ENCODE data around the gene MCM6. TPM values are rescaled to one million over a fixed set of nuclear protein-coding genes. Genes with fewer than 3 reads are reported as not detected.

The MCM6 gene
- total RNA-seq, 1 experiment from 2014 or later, result 96.0 TPM

DNA sequence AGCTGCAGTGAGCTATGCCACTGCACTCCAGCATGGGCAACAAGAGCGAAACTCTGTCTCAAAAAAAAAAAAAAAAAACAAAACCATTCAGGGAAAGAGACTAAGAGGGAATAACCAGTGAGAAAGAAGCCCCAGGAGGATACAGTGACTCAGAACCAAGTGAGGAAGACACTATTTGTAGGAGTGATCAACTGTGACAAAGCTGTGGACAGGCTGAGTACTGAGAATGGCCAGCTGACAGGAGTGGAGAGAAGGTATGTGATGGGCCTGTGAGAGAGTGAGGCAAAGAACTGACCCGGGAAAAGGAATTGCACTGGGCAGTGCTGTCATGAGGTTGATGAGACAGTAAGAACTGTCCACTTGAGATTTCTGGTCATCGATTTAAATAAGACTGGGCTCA lies 32.6 kb downstream of the MCM6 start:
- POLR2A ChIA-PET, result no interaction called here
- peaks cover 20% of the 10 kb centered on the region for H3K4me1 ChIP-seq
- TF ChIP-seq, protein P1, sequence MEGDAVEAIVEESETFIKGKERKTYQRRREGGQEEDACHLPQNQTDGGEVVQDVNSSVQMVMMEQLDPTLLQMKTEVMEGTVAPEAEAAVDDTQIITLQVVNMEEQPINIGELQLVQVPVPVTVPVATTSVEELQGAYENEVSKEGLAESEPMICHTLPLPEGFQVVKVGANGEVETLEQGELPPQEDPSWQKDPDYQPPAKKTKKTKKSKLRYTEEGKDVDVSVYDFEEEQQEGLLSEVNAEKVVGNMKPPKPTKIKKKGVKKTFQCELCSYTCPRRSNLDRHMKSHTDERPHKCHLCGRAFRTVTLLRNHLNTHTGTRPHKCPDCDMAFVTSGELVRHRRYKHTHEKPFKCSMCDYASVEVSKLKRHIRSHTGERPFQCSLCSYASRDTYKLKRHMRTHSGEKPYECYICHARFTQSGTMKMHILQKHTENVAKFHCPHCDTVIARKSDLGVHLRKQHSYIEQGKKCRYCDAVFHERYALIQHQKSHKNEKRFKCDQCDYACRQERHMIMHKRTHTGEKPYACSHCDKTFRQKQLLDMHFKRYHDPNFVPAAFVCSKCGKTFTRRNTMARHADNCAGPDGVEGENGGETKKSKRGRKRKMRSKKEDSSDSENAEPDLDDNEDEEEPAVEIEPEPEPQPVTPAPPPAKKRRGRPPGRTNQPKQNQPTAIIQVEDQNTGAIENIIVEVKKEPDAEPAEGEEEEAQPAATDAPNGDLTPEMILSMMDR (IDR thresholded peaks at IDR 0.05; ENCODE audit: insufficient read depth in 1 of 2, low read depth in 1 of 2, low read length in 1 of 2, severe bottlenecking in 1 of 2, unreplicated experiment in 1 of 2), result no peak
- BruUV-seq (replicated peaks), result no TSS peak
- Mint-ChIP-seq H3K36me3 (ENCODE audit: insufficient read depth, unreplicated experiment) (peaks cover 91% of the 10 kb centered on the region), H3K4me3 (ENCODE audit: unreplicated experiment) (no peak overlapping the region), H3K27me3 (ENCODE audit: insufficient read depth, unreplicated experiment) (no peaks in the 10 kb centered on the region), H3K27ac (ENCODE audit: unreplicated experiment) (no peak overlapping the region), H3K4me1 (ENCODE audit: low read depth, unreplicated experiment) (peaks cover 13% of the 10 kb centered on the region), H3K9me3 (ENCODE audit: unreplicated experiment) (no peaks in the 10 kb centered on the region)
- no peak for DNase-seq
- H3K27me3 ChIP-seq (replicated peaks; ENCODE audit: control insufficient read depth, insufficient read depth, low read length), result no peaks in the 10 kb centered on the region
- intact Hi-C loops (cut with micrococcal nuclease; ENCODE audit: unreplicated experiment), result no loop called here
- CTCF ChIA-PET, result no interaction called here
- no peak overlapping the region for H3K4me3 ChIP-seq (ENCODE audit: low read depth, low read length)
- H3K9me3 ChIP-seq, result no peaks in the 10 kb centered on the region
- peaks cover 5% of the 10 kb centered on the region for H3K36me3 ChIP-seq (ENCODE audit: control insufficient read depth, insufficient read depth, low read length)

DNA sequence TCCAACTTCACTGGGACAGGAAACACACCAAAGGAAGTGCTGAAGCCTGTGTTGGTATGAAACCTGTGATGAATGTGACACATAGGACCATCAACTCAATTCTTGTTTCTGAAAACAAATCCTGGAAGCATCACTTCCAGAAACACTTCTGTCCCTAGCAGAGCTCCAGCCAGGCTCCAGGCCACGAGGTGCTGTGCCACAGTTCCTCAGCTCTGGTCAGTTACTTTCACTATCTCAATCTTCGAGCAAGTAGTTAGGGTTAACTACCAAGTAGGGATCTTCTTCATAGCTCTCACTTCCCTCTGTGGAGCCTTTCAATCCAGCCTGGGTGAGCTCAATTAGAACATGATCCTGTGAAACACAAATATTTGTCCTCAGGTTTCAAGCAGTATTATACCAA lies 35.6 kb downstream of the MCM6 start:
- ChIA-PET POLR2A (no interaction called here), CTCF (interaction anchor here (1.0 kb wide), 1 partner anchor 43 kb away, joined by 3 read pairs; no protein-coding TSS in a partner anchor)
- Histone ChIP-seq H3K36me3 (ENCODE audit: control insufficient read depth, insufficient read depth, low read length) (peaks cover 2% of the 10 kb centered on the region), H3K4me3 (ENCODE audit: low read depth, low read length) (no peak overlapping the region), H3K27me3 (replicated peaks; ENCODE audit: control insufficient read depth, insufficient read depth, low read length) (no peaks in the 10 kb centered on the region), H3K9me3 (no peaks in the 10 kb centered on the region), H3K4me1 (peaks cover 26% of the 10 kb centered on the region)
- no peak overlapping the region for H3K27ac Mint-ChIP-seq (ENCODE audit: unreplicated experiment)
- H3K4me3 Mint-ChIP-seq (ENCODE audit: unreplicated experiment), result no peak overlapping the region
- H3K4me1 Mint-ChIP-seq (ENCODE audit: low read depth, unreplicated experiment), result peaks cover 21% of the 10 kb centered on the region
- intact Hi-C loops (cut with micrococcal nuclease; ENCODE audit: unreplicated experiment), result no loop called here
- BruUV-seq (replicated peaks), result no TSS peak
- TF ChIP-seq, protein P1 (IDR thresholded peaks at IDR 0.05; ENCODE audit: insufficient read depth in 1 of 2, low read depth in 1 of 2, low read length in 1 of 2, severe bottlenecking in 1 of 2, unreplicated experiment in 1 of 2), result no peak
- no peaks in the 10 kb centered on the region for H3K27me3 Mint-ChIP-seq (ENCODE audit: insufficient read depth, unreplicated experiment)
- DNase-seq, result no peak
- H3K9me3 Mint-ChIP-seq (ENCODE audit: unreplicated experiment), result no peaks in the 10 kb centered on the region
- peaks cover 72% of the 10 kb centered on the region for H3K36me3 Mint-ChIP-seq (ENCODE audit: insufficient read depth, unreplicated experiment)

DNA sequence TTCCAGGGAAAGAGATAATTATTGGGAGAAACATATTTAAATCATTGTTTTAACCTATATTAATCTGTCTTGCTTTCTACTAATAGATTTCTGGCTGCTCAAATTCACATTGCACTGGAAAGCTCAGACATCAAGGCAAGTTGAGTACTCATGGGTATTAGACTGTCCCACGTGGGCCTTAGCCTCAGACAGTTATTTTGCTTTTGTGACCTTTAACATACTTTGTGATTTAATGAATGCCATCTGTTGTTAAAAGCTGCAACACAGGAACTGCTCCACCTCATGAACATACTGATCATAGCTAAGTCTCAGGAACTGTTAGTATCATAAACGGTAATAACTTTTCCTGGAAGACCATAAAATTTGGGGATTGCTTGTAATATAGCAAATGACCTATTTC lies 36.5 kb downstream of the MCM6 start:
- no peaks in the 10 kb centered on the region for H3K9me3 ChIP-seq
- H3K9me3 Mint-ChIP-seq (ENCODE audit: unreplicated experiment), result no peaks in the 10 kb centered on the region
- DNase-seq, result no peak
- BruUV-seq (replicated peaks), result no TSS peak
- H3K36me3 Mint-ChIP-seq (ENCODE audit: insufficient read depth, unreplicated experiment), result peaks cover 64% of the 10 kb centered on the region
- CTCF ChIA-PET, result interaction anchor here (0.6 kb wide), 1 partner anchor 55 kb away, joined by 3 read pairs; no protein-coding TSS in a partner anchor
- peaks cover 2% of the 10 kb centered on the region for H3K36me3 ChIP-seq (ENCODE audit: control insufficient read depth, insufficient read depth, low read length)
- no peaks in the 10 kb centered on the region for H3K27me3 Mint-ChIP-seq (ENCODE audit: insufficient read depth, unreplicated experiment)
- POLR2A ChIA-PET, result no interaction called here
- H3K4me3 Mint-ChIP-seq (ENCODE audit: unreplicated experiment), result no peak overlapping the region
- no peak overlapping the region for H3K27ac Mint-ChIP-seq (ENCODE audit: unreplicated experiment)
- no peak overlapping the region for H3K4me3 ChIP-seq (ENCODE audit: low read depth, low read length)
- TF ChIP-seq, protein P1 (IDR thresholded peaks at IDR 0.05; ENCODE audit: insufficient read depth in 1 of 2, low read depth in 1 of 2, low read length in 1 of 2, severe bottlenecking in 1 of 2, unreplicated experiment in 1 of 2), result no peak
- H3K4me1 ChIP-seq, result peaks cover 17% of the 10 kb centered on the region
- peaks cover 21% of the 10 kb centered on the region for H3K4me1 Mint-ChIP-seq (ENCODE audit: low read depth, unreplicated experiment)
- intact Hi-C loops (cut with micrococcal nuclease; ENCODE audit: unreplicated experiment), result no loop called here
- H3K27me3 ChIP-seq (replicated peaks; ENCODE audit: control insufficient read depth, insufficient read depth, low read length), result no peaks in the 10 kb centered on the region
